IPS-NIHi7 (cell line): Measurements from ENCODE around the gene POU2F3.
A peak's percentile ranks its signal among the peaks of the same experiment; 100 is the strongest.

Experiments used
- DNase-seq: peaks from one replicate; pipeline ENCODE4 v3.0.0; 2012; ENCODE audit warnings: mixed read lengths; ENCODE audit errors: extremely low spot score

Gene POU2F3

GRCh38 chr11:120226242-120226641 is 13.7 kb upstream of the POU2F3 start:
- no peak for DNase-seq

- no peak for DNase-seq
These were observed 13.2 kb upstream of the POU2F3 start for GRCh38 chr11:120226714-120227113.

GRCh38 chr11:120227228-120227852 is 12.6 kb upstream of the POU2F3 start:
- no peak for DNase-seq

GRCh38 chr11:120228794-120229384 is 11.1 kb upstream of the POU2F3 start:
- DNase-seq, result peak; percentile 66

GRCh38 chr11:120229451-120230424 is 10.2 kb upstream of the POU2F3 start:
- DNase-seq, result no peak

GRCh38 chr11:120230433-120231071 is 9.4 kb upstream of the POU2F3 start:
- DNase-seq, result no peak

- no peak for DNase-seq
These were observed 8.0 kb upstream of the POU2F3 start for GRCh38 chr11:120231963-120232362.

GRCh38 chr11:120233207-120233803 is 6.6 kb upstream of the POU2F3 start:
- no peak for DNase-seq

- DNase-seq, result peak; percentile 92
These were observed 4.8 kb upstream of the POU2F3 start for GRCh38 chr11:120235024-120235628.

- DNase-seq, result peak; percentile 35
These were observed 3.5 kb upstream of the POU2F3 start for GRCh38 chr11:120236169-120237107.

- DNase-seq, result no peak
These were observed 846 bp upstream of the POU2F3 start for GRCh38 chr11:120238968-120239620.

- no peak for DNase-seq
These were observed 926 bp downstream of the POU2F3 start for GRCh38 chr11:120240866-120241265.

GRCh38 chr11:120241277-120241676 is 1.3 kb downstream of the POU2F3 start:
- no peak for DNase-seq

- no peak for DNase-seq
These were observed 3.3 kb downstream of the POU2F3 start for GRCh38 chr11:120243221-120243620.

- no peak for DNase-seq
These were observed 4.8 kb downstream of the POU2F3 start for GRCh38 chr11:120244476-120245365.

GRCh38 chr11:120245434-120245833 is 5.5 kb downstream of the POU2F3 start:
- no peak for DNase-seq

- DNase-seq, result no peak
These were observed 8.8 kb downstream of the POU2F3 start for GRCh38 chr11:120248551-120249278.
